Keratinocyte (primary cell): Measurements from ENCODE around the gene HECA. TPM values are rescaled to one million over a fixed set of nuclear protein-coding genes. Genes with fewer than 3 reads are reported as not detected.

Source experiments
- DNase-seq: peaks from one replicate; pipeline ENCODE4 v3.0.0-alpha.2; 2011; ENCODE audit warnings: low read depth, missing footprints, low spot score
- FAIRE-seq: peaks from 2 replicates; lab custom pipeline; 2011; peaks lifted over from hg19 to GRCh38; lab: Jason Lieb, UNC
- H2AFZ ChIP-seq: 2 replicates; pipeline ENCODE4 v1.6.0; 2012; ENCODE audit warnings: low read length, control low read depth, inconsistent platforms; ENCODE audit not compliant: control insufficient read depth
- H3K27ac ChIP-seq: 2 replicates; pipeline ENCODE4 v1.5.1; 2011; ENCODE audit warnings: low read length; ENCODE audit not compliant: control insufficient read depth, insufficient read depth
- H3K27me3 ChIP-seq: 3 replicates; pipeline ENCODE4 v1.6.0; 2011; ENCODE audit warnings: low read length; ENCODE audit not compliant: control insufficient read depth, insufficient read depth; ENCODE audit errors: extremely low read depth
- H3K36me3 ChIP-seq, 2 experiments: 2 replicates in 1 of 2; 3 replicates in 1 of 2; pipeline ENCODE4 v1.5.1; 2011; ENCODE audit warnings: low read length in 2 of 2, mild to moderate bottlenecking in 1 of 2; ENCODE audit not compliant: control insufficient read depth in 2 of 2, insufficient read depth in 2 of 2; ENCODE audit errors: extremely low read depth in 1 of 2
- H3K4me1 ChIP-seq: 3 replicates; pipeline ENCODE4 v1.5.1; 2011; ENCODE audit warnings: low read length; ENCODE audit not compliant: control insufficient read depth, insufficient read depth; ENCODE audit errors: extremely low read depth
- H3K4me2 ChIP-seq: 3 replicates; pipeline ENCODE4 v1.6.0; 2011; ENCODE audit warnings: low read depth, low read length; ENCODE audit not compliant: control insufficient read depth, insufficient read depth; ENCODE audit errors: extremely low read depth
- H3K4me3 ChIP-seq, 3 experiments: fragments of 200-600 bp in 1 of 3; sonication (generic) in 1 of 3; 2 replicates in 2 of 3; 3 replicates in 1 of 3; pipeline ENCODE4 v1.5.1; 2011 to 2016; ENCODE audit warnings: low read length in 3 of 3, mild to moderate bottlenecking in 3 of 3, control low read depth in 2 of 3, inconsistent platforms in 1 of 3, low read depth in 1 of 3, mixed read lengths in 1 of 3, mixed run types in 1 of 3, moderate library complexity in 1 of 3; ENCODE audit not compliant: control insufficient read depth in 2 of 3, insufficient read depth in 2 of 3; ENCODE audit errors: extremely low read depth in 1 of 3
- H3K79me2 ChIP-seq: 2 replicates; pipeline ENCODE4 v1.6.0; 2012; ENCODE audit warnings: low read length; ENCODE audit not compliant: control insufficient read depth, insufficient read depth
- H3K9ac ChIP-seq: 3 replicates; pipeline ENCODE4 v1.6.0; 2011; ENCODE audit warnings: low read length; ENCODE audit not compliant: control insufficient read depth, insufficient read depth; ENCODE audit errors: extremely low read depth
- H3K9me1 ChIP-seq: 3 replicates; pipeline ENCODE4 v1.6.0; 2011; ENCODE audit warnings: low read length; ENCODE audit not compliant: control insufficient read depth, insufficient read depth; ENCODE audit errors: extremely low read depth
- H3K9me3 ChIP-seq: 2 replicates; pipeline ENCODE4 v1.5.1; 2012; ENCODE audit warnings: low read depth, low read length; ENCODE audit not compliant: control insufficient read depth
- H4K20me1 ChIP-seq: 3 replicates; pipeline ENCODE4 v1.6.0; 2011; ENCODE audit warnings: low read length; ENCODE audit not compliant: control insufficient read depth, insufficient read depth; ENCODE audit errors: extremely low read depth
- EZH2 ChIP-seq: IDR thresholded peaks from one replicate; pipeline ENCODE4 v1.6.1; 2012; ENCODE audit warnings: inconsistent platforms, mild to moderate bottlenecking, low read length, moderate library complexity
- dilution Hi-C: fragments of 300-500 bp; cut with MboI; formaldehyde crosslinking; loops from one replicate; pipeline ENCODE4 v1.7.0; 2020; ENCODE audit warnings: low sequenced_read_pairs; ENCODE audit not compliant: extremely low pct_ligation_motif_present
- polyA plus RNA-seq, 5 experiments: library from polyadenylated mRNA; depleted of rRNA in 3 of 5; stranded (reverse) in 3 of 5; stranded (forward) in 1 of 5; unstranded in 1 of 5; fragments of >200 nt; gene quantifications; 1 replicate in 1 of 5; 2 replicates in 3 of 5; 3 replicates in 1 of 5; pipeline versions ENCODE4 v1.2.1 to v1.2.3, GENCODE V29; 2011 to 2012; ENCODE audit warnings: missing spikeins in 2 of 5, low read depth in 1 of 5, low replicate concordance in 1 of 5
- TF ChIP-seq, protein P1 (sequence below), 3 experiments: IDR thresholded peaks in 1 of 3; conservative IDR thresholded peaks in 1 of 3; optimal IDR thresholded peaks in 1 of 3; 2 replicates in 2 of 3; 3 replicates in 1 of 3; pipeline versions ENCODE3 to v1.5.1; 2011; ENCODE audit warnings: low read length in 3 of 3, mild to moderate bottlenecking in 3 of 3, moderate library complexity in 2 of 3, control low read depth in 1 of 3, inconsistent platforms in 1 of 3; ENCODE audit not compliant: insufficient read depth in 2 of 3; ENCODE audit errors: extremely low read depth in 1 of 3

The HECA gene
- polyA plus RNA-seq, 1 donor (not counting 4 experiments of a cell fraction or from before 2014, with no cell fraction given), result 12.3 TPM

- FAIRE-seq, result no peak
- Histone ChIP-seq H2AFZ (no peak overlapping the region), H3K9me3 (no peaks in the 10 kb centered on the region), H3K36me3 (peaks cover 3 to 4% of the 10 kb centered on the region in 2 experiments), H3K4me1 (peaks cover 11% of the 10 kb centered on the region), H3K9ac (peak overlapping the region; percentile 43), H4K20me1 (no peaks in the 10 kb centered on the region), H3K27me3 (no peaks in the 10 kb centered on the region), H3K4me3 (no peak overlapping the region), H3K9me1 (no peaks in the 10 kb centered on the region), H3K4me2 (peak overlapping the region; percentile 64), H3K27ac (peak overlapping the region; percentile 59), H3K79me2 (peaks cover 3% of the 10 kb centered on the region)
- no peak for TF ChIP-seq EZH2
- TF ChIP-seq, protein P1, sequence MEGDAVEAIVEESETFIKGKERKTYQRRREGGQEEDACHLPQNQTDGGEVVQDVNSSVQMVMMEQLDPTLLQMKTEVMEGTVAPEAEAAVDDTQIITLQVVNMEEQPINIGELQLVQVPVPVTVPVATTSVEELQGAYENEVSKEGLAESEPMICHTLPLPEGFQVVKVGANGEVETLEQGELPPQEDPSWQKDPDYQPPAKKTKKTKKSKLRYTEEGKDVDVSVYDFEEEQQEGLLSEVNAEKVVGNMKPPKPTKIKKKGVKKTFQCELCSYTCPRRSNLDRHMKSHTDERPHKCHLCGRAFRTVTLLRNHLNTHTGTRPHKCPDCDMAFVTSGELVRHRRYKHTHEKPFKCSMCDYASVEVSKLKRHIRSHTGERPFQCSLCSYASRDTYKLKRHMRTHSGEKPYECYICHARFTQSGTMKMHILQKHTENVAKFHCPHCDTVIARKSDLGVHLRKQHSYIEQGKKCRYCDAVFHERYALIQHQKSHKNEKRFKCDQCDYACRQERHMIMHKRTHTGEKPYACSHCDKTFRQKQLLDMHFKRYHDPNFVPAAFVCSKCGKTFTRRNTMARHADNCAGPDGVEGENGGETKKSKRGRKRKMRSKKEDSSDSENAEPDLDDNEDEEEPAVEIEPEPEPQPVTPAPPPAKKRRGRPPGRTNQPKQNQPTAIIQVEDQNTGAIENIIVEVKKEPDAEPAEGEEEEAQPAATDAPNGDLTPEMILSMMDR (optimal IDR thresholded peaks at IDR 0.05 in 1 of 3, IDR thresholded peaks at IDR 0.05 in 1 of 3, conservative IDR thresholded peaks at IDR 0.05 in 1 of 3; ENCODE audit: extremely low read depth in 1 of 3, insufficient read depth in 2 of 3, low read length in 3 of 3), result no peak
- DNase-seq, result no peak
- dilution Hi-C loops, result no loop called here
Observed at GRCh38 chr6:139172151-139172550, 37.3 kb downstream of the HECA start.

GRCh38 chr6:139172567-139172966 is 37.7 kb downstream of the HECA start:
- Histone ChIP-seq H3K9ac (peak overlapping the region; percentile 43), H3K4me3 (no peak overlapping the region), H3K27ac (peak overlapping the region; percentile 59), H3K36me3 (peaks cover 5 to 6% of the 10 kb centered on the region in 2 experiments), H3K4me1 (peaks cover 11% of the 10 kb centered on the region), H3K27me3 (no peaks in the 10 kb centered on the region), H3K79me2 (peaks cover 3% of the 10 kb centered on the region), H3K4me2 (peak overlapping the region; percentile 64), H3K9me3 (no peaks in the 10 kb centered on the region), H3K9me1 (no peaks in the 10 kb centered on the region), H2AFZ (no peak overlapping the region), H4K20me1 (no peaks in the 10 kb centered on the region)
- FAIRE-seq (peak; percentile 81), DNase-seq (no peak)
- TF ChIP-seq, protein P1 (optimal IDR thresholded peaks at IDR 0.05 in 1 of 3, IDR thresholded peaks at IDR 0.05 in 1 of 3, conservative IDR thresholded peaks at IDR 0.05 in 1 of 3; ENCODE audit: extremely low read depth in 1 of 3, insufficient read depth in 2 of 3, low read length in 3 of 3), result no peak
- no peak for TF ChIP-seq EZH2
- dilution Hi-C loops, result no loop called here
